Stimulated activated CD8-positive, alpha-beta memory T cell treated with anti-CD3 and anti-CD28 coated beads, Interleukin-4, amount 100 ng/mL, for 24 hours (primary cell): ENCODE results near the gene NUP43.
A peak's percentile ranks its signal among the peaks of the same experiment; 100 is the strongest.
"Not testable (repeated sequence)": the region's sequence is repeated elsewhere in the genome, so short reads cannot be mapped to it uniquely, and the experiment has no call there.

Experiments used
- DNase-seq: peaks from one replicate; pipeline ENCODE4 v3.0.0-alpha.2; 2020; ENCODE audit warnings: low read depth

Gene NUP43

DNA sequence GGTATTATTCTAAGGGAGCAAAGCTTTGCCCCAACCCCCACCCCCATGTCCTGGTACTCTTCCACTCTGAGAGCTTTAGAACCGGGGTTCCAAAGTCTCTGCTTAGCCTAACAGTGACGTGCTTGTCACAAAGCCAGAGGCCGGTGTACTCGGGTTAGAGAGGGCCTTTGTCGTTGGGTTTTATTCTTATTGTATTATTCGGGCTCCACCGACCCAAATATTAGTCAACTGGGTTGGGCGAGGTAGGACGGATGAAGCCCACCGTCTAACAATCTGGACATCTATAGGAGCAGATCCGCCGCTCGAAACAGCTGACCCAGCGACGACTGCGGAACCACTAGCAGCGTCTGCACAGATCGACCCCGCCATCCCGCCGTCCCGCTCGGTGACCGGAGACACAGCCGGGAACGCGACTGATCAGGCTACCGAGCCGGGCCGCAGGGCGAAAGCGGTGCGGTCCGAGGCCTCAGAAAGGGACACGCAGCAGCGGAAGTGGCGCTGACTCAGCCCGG, 2.8 kb upstream of the NUP43 start:
- not testable (repeated sequence) for DNase-seq

DNA sequence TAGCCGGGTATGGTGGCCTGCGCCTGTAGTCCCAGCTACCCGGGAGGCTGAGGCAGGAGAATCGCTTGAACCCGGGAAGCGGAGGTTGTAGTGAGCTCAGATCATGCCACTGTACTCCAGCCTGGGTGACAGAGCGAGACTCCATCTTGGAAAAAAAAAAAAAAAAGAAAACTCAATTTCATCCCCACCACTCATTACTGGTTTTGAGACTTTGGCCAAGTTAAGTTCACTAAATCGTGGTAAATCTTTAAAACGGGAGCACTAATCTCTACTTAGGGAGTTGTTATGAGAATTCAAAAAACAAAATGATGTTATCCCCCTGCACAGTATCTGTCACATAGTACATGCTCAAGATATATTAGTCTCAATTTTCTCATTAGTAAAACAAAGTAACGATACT, 1.1 kb downstream of the NUP43 start:
- not testable (repeated sequence) for DNase-seq

DNA sequence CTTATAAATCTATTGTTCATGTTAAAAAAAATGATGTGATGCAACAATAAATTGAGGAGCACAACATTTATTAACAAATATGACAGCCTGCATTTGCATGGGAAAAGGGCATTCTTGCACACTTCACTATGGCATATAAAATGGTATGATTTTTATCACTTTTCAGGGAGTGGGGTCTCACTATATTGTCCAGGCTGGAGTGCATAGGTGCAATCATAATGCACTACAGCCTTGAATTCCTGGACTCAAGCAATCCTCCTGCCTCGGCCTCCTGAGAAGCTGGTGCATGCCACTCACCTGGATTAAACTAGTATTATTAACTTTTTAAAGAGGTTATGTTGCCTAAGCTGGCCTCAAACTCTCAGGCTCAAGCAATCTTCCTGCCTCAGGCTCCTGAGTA, 11.4 kb downstream of the NUP43 start:
- DNase-seq = no peak

DNA sequence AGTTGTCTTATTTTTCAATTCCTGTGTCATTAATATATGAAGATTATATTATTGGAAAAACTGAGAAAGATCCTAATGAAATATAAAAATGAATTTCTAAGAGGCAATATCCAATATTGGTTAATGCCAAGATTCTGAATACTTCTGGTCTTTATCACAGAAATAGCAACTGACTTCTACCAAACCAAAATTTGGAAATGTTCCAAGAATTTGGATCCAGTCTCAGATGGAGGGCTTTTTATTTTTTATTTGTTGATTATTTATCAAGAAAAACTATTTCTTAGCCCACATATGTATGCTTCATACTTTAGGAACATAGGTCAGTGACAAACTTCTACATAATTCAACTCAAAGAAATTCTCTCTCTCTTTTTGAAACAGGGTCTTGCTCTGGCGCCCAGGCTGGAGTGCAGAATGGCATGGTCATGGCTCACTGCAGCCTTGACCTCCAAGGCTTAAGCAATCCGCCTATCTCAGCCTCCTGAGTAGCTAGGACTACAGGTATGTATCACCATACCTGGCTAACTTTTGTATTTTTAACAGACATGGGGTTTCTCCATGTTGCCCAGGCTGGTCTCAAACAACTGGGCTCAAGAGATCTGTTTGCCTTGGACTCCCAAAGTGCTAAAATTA, 13.1 kb downstream of the NUP43 start:
- no peak for DNase-seq

DNA sequence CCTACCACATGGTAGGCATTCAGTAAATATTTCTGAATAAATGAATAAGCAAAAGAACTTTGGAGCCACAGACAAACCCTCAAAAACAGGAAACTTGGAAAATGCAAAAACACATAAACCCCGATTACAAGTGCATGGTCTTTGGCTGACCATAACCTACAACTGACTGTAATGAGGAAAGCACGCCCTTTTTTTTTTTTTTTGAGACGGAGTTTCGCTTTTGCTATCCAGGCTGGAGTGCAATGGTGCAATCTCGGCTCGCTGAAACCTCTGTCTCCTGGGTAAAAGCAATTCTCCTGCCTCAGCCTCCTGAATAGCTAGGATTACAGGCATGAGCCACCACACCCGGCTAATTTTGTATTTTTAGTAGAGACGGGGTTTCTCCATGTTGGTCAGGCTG, 16.5 kb downstream of the NUP43 start:
- no peak for DNase-seq

- no peak for DNase-seq
Measured at GRCh38 chr6:149728499-149729234, 17.7 kb downstream of the NUP43 start.

GRCh38 chr6:149727793-149728498, 18.4 kb downstream of the NUP43 start:
- DNase-seq = no peak

GRCh38 chr6:149725785-149726184, 20.5 kb downstream of the NUP43 start:
- DNase-seq = no peak

DNA sequence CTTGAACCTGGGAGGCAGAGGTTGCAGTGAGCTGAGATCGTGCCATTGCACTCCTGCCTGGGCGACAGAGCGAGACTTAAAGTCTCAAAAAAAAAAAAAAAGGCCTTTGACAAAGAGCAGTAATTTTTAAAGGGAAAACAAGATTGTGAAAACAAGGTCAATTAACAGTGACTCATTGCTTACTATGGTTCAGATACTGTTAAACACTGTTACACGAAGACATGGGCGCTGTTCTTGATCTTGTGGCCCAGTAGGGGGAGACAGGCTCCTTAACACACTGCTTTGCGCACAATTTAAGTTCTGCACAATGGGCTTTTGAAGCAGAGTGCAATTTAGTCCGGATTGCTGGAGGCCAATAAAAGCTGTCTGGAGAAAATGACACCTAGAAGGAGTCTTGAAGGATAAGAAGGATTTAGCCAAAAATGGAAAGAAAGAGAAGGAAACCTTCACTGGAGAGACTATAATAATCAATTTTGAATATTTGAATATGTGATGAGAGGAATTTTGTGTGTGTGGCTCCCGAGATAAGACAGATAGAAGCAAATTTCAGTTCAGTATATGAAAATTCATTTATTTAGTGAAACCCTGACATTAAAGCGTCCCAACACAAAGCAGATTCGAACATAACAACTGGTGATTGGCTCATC, 22.4 kb downstream of the NUP43 start:
- DNase-seq = no peak

GRCh38 chr6:149723262-149723661, 23.1 kb downstream of the NUP43 start:
- no peak for DNase-seq

DNA sequence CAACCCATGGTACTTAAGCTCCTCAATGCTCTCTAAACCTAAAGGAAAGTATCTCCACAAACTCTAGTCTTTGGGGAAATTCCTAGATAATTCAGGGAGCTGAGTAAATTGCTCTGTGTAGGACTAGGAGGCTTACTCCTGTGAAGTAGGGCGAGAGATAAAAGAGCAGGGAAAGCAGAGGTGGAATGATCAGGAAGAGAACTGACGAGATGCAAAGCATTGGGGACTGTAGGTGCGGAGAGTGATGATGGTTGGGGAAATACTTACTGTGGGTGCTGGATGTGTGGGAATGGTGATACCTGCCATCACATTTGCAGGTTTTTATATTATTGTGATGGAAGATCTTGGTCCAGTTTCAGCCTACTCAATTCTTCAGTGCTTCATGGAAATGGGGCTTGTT, 26.8 kb downstream of the NUP43 start:
- DNase-seq = no peak

- peak; percentile 89 for DNase-seq
Measured at GRCh38 chr6:149717588-149718458, 28.5 kb downstream of the NUP43 start, which contains the start of gene LATS1. Gene LATS1 (minus strand): TSS chr6:149718101. CDS start chr6:149702126, 15,975 bp downstream.

DNA sequence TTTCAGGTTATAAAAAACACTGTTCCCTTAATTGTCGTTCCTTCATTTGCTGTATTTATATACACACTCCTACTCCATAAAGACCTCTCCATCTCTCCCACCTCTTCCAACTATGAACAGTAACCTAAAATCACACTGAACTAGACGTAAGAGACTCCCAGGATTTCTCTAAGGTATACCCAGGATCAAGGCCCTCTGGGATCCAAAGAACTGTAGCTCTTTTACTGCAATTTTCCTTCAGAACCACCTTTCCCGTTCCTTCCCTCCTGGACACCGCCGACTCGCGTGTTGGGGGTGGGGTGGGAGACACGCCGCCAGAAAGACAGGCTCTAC, 29.1 kb downstream of the NUP43 start:
- DNase-seq = no peak

GRCh38 chr6:149716181-149716963, 30.0 kb downstream of the NUP43 start:
- no peak for DNase-seq

DNA sequence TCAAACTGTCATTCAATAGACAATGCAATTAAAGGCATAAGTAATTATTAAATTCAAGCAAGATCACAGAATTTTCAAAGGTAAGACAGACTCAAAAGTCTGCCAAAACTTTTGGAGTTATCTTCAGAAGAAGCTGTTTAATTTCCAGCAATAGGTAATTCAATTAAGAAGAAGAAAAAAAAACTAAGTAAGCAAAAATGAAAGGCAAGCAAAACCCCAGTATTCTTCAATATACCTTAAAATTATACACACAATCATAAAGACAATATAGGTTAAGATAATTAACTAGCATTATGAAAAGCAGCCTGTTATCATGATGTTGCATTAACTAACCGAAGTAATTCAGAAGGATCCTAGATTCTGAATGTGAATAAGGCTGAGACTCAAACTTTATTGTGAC, 31.9 kb downstream of the NUP43 start:
- DNase-seq = no peak

GRCh38 chr6:149711711-149712110, 34.6 kb downstream of the NUP43 start:
- DNase-seq = no peak

GRCh38 chr6:149701714-149702113, 44.6 kb downstream of the NUP43 start:
- no peak for DNase-seq

DNA sequence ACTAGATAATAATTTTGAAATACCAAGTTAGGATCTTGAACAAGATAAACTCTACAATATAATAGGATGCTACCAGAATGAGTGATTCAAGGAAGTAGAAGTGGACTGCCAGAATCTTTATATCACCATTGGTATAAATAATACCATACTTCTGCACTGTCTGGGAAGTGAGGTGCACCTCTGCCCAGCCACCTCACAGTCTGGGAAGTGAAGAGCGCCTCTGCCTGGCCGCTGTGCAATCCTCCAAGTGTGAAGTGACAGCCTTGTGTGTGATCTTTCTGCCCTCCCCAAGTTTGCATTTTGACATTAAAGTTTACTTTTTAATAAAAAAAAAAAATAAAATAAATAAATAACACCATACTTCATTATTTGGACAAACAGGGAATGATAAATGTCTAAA, 47.2 kb downstream of the NUP43 start:
- DNase-seq = no peak

DNA sequence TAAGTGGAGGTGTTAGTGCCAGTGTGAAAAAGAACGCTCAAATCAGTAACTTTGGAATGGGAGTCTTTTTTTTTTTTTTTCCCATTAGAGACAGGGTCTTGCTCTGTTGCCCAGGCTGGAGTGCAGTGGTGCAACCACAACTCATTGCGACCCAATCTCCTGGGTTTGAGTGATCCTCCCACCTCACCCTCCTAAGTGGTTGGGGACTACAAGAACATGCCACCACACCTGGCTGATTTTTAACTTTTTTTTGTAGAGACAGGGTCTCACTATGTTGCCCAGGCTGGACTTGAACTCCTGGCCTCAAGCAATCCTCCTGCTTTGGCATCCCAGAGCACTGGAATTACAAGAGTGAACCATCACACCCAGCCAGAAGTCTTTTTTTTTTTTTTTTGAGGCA, 48.2 kb downstream of the NUP43 start:
- no peak for DNase-seq

DNA sequence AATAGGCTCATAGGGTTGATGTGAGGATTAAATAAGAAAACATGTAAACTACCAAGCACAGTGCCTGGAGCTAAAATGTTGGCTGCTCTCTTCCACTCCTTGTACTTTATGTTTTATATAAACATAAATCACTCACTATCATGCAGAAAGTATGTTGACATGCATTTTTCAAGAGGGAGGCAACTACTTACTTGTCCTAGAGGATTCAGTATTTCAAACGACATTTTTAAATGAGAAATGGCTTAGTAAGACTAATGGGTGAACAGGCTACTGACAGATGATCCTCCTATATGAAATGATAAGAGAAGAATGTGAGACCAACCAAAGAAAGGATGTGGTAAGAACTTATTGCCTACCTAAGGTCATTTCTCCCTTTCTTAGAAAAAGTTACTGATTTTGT, 49.4 kb downstream of the NUP43 start:
- no peak for DNase-seq

- DNase-seq = no peak
Measured at GRCh38 chr6:149694921-149695320, 51.4 kb downstream of the NUP43 start.
